Ovary (tissue), 9 donors: Measurements from ENCODE around the gene GRIN3A. TPM values are rescaled to one million over a fixed set of nuclear protein-coding genes. Genes with fewer than 3 reads are reported as not detected.

ENCODE experiments used
- DNase-seq, 5 donors: peaks; one replicate each; pipeline ENCODE4 v3.0.0-alpha.2; 2019 to 2020
- H3K27ac ChIP-seq, 2 donors: fragments of 200-600 bp; one replicate each; pipeline versions ENCODE4 v1.5.1 to v1.8.0; 2019 to 2022
- H3K27me3 ChIP-seq: fragments of 200-600 bp; one replicate; pipeline ENCODE4 v1.8.0; 2022
- H3K36me3 ChIP-seq: fragments of 200-600 bp; sonication (generic); one replicate; pipeline ENCODE4 v1.5.1; 2019
- H3K4me1 ChIP-seq: one replicate; pipeline ENCODE4 v1.8.1; 2013; ENCODE audit warnings: mild to moderate bottlenecking, moderate library complexity; ENCODE audit not compliant: insufficient read depth
- H3K4me3 ChIP-seq: fragments of 200-600 bp; sonication (generic); one replicate; pipeline ENCODE4 v1.5.1; 2017
- H3K9me3 ChIP-seq, 2 donors: fragments of 200-600 bp in 1 of 2; sonication (generic) in 1 of 2; one replicate each; pipeline versions ENCODE4 v1.5.1 to v1.8.1; 2013 to 2019; ENCODE audit warnings: mild to moderate bottlenecking in 1 of 2, moderate library complexity in 1 of 2
- EP300 ChIP-seq: sonication (generic); formaldehyde crosslinking; IDR thresholded peaks from one replicate; pipeline ENCODE4 v1.6.1; 2017; ENCODE audit warnings: antibody characterized with exemption
- POLR2A ChIP-seq: fragments of 450-650 bp; IDR thresholded peaks from one replicate; pipeline ENCODE4 v1.6.1; 2017; ENCODE audit warnings: antibody characterized with exemption, mild to moderate bottlenecking, moderate library complexity
- WGBS, 3 donors: extraction: QIAGEN DNeasy Blood & Tissue Kit in 1 of 3; methylation state at CpG; one replicate each; pipeline versions ENCODE4 v1.1.5 to v1.1.7; 2013 to 2017; 5-methylcytosine and 5-hydroxymethylcytosine counted together
- intact Hi-C, 4 donors: fragments of 100-400 bp; cut with DNase I; formaldehyde crosslinking; loops; one replicate each; pipeline versions ENCODE4 v1.11.0 to v1.15.1; 2022 to 2023
- polyA plus RNA-seq, 2 donors: library from polyadenylated mRNA; stranded (reverse); fragments of 200-250 nt in 1 of 2; fragments of 350-450 nt in 1 of 2; fragmentation: Illumina TruSeq in 1 of 2; extraction: RNeasy Lipid Tissue Mini Kit (QIAGEN cat#74804) in 1 of 2; gene quantifications; one replicate each; pipeline ENCODE4 v1.2.3, GENCODE V29; 2013 to 2014
- total RNA-seq, 7 donors: library from RNA; depleted of rRNA in 2 of 7; stranded (reverse); fragments of >200 nt in 2 of 7; fragmentation: NEBNext Ultra II Directional in 3 of 7; extraction: Animal tissue kit (Norgen Biotek cat#: 25700) in 3 of 7; gene quantifications; one replicate each; pipeline versions ENCODE4 v1.1.0 to v1.2.4, GENCODE V29; 2016 to 2023
- TF ChIP-seq, protein P1 (sequence below), 3 donors: fragments of 450-650 bp in 2 of 3; fragments of 200-600 bp in 1 of 3; IDR thresholded peaks; one replicate each; pipeline versions ENCODE4 v1.5.1 to v1.8.0; 2016 to 2022; ENCODE audit warnings: antibody characterized with exemption in 3 of 3, mild to moderate bottlenecking in 1 of 3
- donor health status: DM: no; HTN: no; CAD: no; lungs with moderate emphysema.
- donor health status: DM: no; HTN: no; CAD: no.
- donor health status: Bipolar disorder and iron deficiency.
- donor health status: DM: yes; HTN: yes; CAD: no.
- donor health status: DM: no; HTN: no; CAD: no.
- donor health status: DM: yes; HTN: yes; CAD: no.

GRIN3A gene
- total and polyA plus RNA-seq, 9 donors: 0.02 to 1.00 (median 0.24) TPM

- H3K27ac ChIP-seq: no peak overlapping the region
- no peak overlapping the region for H3K4me3 ChIP-seq
- H3K36me3 ChIP-seq: no peaks in the 10 kb centered on the region
- DNase-seq: no peak
- 93 to 98% (median 96%) methylated on average over 14 of the region's 14 CpGs for WGBS, 3 donors
- no peaks in the 10 kb centered on the region for H3K27me3 ChIP-seq
- intact Hi-C loops: no loop called here
- no peaks in the 10 kb centered on the region for H3K9me3 ChIP-seq
- no peaks in the 10 kb centered on the region for H3K4me1 ChIP-seq
- TF ChIP-seq POLR2A (no peak), EP300 (no peak)
- TF ChIP-seq, protein P1, sequence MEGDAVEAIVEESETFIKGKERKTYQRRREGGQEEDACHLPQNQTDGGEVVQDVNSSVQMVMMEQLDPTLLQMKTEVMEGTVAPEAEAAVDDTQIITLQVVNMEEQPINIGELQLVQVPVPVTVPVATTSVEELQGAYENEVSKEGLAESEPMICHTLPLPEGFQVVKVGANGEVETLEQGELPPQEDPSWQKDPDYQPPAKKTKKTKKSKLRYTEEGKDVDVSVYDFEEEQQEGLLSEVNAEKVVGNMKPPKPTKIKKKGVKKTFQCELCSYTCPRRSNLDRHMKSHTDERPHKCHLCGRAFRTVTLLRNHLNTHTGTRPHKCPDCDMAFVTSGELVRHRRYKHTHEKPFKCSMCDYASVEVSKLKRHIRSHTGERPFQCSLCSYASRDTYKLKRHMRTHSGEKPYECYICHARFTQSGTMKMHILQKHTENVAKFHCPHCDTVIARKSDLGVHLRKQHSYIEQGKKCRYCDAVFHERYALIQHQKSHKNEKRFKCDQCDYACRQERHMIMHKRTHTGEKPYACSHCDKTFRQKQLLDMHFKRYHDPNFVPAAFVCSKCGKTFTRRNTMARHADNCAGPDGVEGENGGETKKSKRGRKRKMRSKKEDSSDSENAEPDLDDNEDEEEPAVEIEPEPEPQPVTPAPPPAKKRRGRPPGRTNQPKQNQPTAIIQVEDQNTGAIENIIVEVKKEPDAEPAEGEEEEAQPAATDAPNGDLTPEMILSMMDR (IDR thresholded peaks at IDR 0.05): no peak
These were observed 195.2 kb downstream of the GRIN3A start for GRCh38 chr9:101543098-101543735.

- TF ChIP-seq, protein P1 (IDR thresholded peaks at IDR 0.05): no peak
- no peak for TF ChIP-seq EP300
- TF ChIP-seq POLR2A: no peak
- H3K27me3 ChIP-seq: no peaks in the 10 kb centered on the region
- no peaks in the 10 kb centered on the region for H3K36me3 ChIP-seq
- H3K4me1 ChIP-seq: no peaks in the 10 kb centered on the region
- H3K4me3 ChIP-seq: no peak overlapping the region
- no peaks in the 10 kb centered on the region for H3K9me3 ChIP-seq
- intact Hi-C loops: no loop called here
- DNase-seq: no peak
- WGBS, 3 donors: 95 to 96% (median 96%) methylated on average over 8 of the region's 8 CpGs
- no peak overlapping the region for H3K27ac ChIP-seq
These were observed 198.4 kb downstream of the GRIN3A start for GRCh38 chr9:101540069-101540468.

DNA sequence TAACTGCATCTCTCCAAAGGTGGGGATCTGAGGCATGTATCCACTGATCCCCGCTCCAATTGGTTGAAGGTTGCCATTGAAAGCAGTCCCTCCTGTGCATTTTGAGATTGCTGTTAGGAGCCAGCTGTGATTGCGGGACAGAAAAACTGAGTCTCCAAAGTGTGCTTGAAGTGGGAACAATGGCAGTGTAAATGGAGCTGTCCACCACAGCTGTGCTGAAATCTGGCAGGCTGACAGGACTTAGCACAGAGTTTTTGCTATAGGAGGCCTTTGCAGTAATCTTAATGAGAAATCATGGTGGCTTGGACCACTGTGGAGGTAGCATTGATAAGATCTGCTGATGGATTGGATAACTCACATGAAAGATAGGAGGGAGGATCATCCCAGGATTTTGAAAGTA, 201.5 kb downstream of the GRIN3A start:
- H3K9me3 ChIP-seq: no peaks in the 10 kb centered on the region
- H3K4me1 ChIP-seq: no peaks in the 10 kb centered on the region
- no peak for DNase-seq
- H3K4me3 ChIP-seq: no peak overlapping the region
- H3K27me3 ChIP-seq: no peaks in the 10 kb centered on the region
- H3K36me3 ChIP-seq: no peaks in the 10 kb centered on the region
- H3K27ac ChIP-seq: no peak overlapping the region
- WGBS, 3 donors: 92 to 94% (median 92%) methylated on average over 2 of the region's 2 CpGs
- intact Hi-C loops: no loop called here
- TF ChIP-seq, protein P1 (IDR thresholded peaks at IDR 0.05): no peak
- TF ChIP-seq POLR2A (no peak), EP300 (no peak)

GRCh38 chr9:101536351-101536750, 202.1 kb downstream of the GRIN3A start:
- H3K27me3 ChIP-seq: no peaks in the 10 kb centered on the region
- TF ChIP-seq POLR2A (no peak), EP300 (no peak)
- TF ChIP-seq, protein P1 (IDR thresholded peaks at IDR 0.05): no peak
- no peaks in the 10 kb centered on the region for H3K4me1 ChIP-seq
- no peak overlapping the region for H3K27ac ChIP-seq
- intact Hi-C loops: no loop called here
- no peaks in the 10 kb centered on the region for H3K36me3 ChIP-seq
- H3K9me3 ChIP-seq: no peaks in the 10 kb centered on the region
- no peak for DNase-seq
- no peak overlapping the region for H3K4me3 ChIP-seq
